Esophagus squamous epithelium (tissue), 4 donors: ENCODE measurements around the gene OSGIN1.
"Not testable (repeated sequence)": the region's sequence is repeated elsewhere in the genome, so short reads cannot be mapped to it uniquely, and the experiment has no call there.

ENCODE experiments used
- CTCF ChIP-seq, 6 experiments: fragments of 450-650 bp in 4 of 6; fragments of 200-600 bp in 2 of 6; sonication (generic) in 2 of 6; IDR thresholded peaks; one replicate each; pipeline ENCODE4 v1.5.1; 2016 to 2019; ENCODE audit warnings: antibody characterized with exemption in 6 of 6, mild to moderate bottlenecking in 4 of 6, moderate library complexity in 4 of 6
- POLR2A ChIP-seq, 4 donors: fragments of 450-650 bp; IDR thresholded peaks; one replicate each; pipeline ENCODE4 v1.6.1; 2017; ENCODE audit warnings: antibody characterized with exemption in 4 of 4, mild to moderate bottlenecking in 4 of 4, moderate library complexity in 3 of 4

GRCh38 chr16:83950862-83951399, 2.1 kb upstream of the OSGIN1 start:
- not testable (repeated sequence) for TF ChIP-seq CTCF, POLR2A (IDR thresholded peaks at IDR 0.05)
